Right atrium auricular region (tissue), 2 donors: Measurements from ENCODE around the gene CREM. TPM values are rescaled to one million over a fixed set of nuclear protein-coding genes. Genes with fewer than 3 reads are reported as not detected.
A peak's percentile ranks its signal among the peaks of the same experiment; 100 is the strongest.

Experiments used
- DNase-seq: peaks from one replicate; pipeline ENCODE4 v3.0.0-alpha.2; 2019; ENCODE audit warnings: low spot score
- H3K27ac ChIP-seq, 2 donors: fragments of 200-600 bp; sonication (generic); 1 replicate in 1 of 2; 2 replicates in 1 of 2; pipeline ENCODE4 v1.5.1; 2016 to 2019
- H3K27me3 ChIP-seq, 2 donors: fragments of 200-600 bp; sonication (generic); one replicate each; pipeline versions ENCODE4 v1.5.1 to v1.6.0; 2017 to 2019
- H3K36me3 ChIP-seq: fragments of 200-600 bp; sonication (generic); one replicate; pipeline ENCODE4 v1.5.1; 2016
- H3K4me1 ChIP-seq, 2 donors: fragments of 200-600 bp; sonication (generic); one replicate each; pipeline versions ENCODE4 v1.5.1 to v1.6.0; 2017 to 2019
- H3K4me3 ChIP-seq, 2 donors: fragments of 200-600 bp; sonication (generic); 1 replicate in 1 of 2; 2 replicates in 1 of 2; pipeline ENCODE4 v1.5.1; 2017 to 2019; ENCODE audit warnings: mild to moderate bottlenecking in 1 of 2, moderate library complexity in 1 of 2
- H3K9me3 ChIP-seq, 2 donors: fragments of 200-600 bp; sonication (generic); one replicate each; pipeline ENCODE4 v1.5.1; 2019
- total RNA-seq, 2 donors: library from RNA; depleted of rRNA; stranded (reverse); fragments of >200 nt; gene quantifications; one replicate each; pipeline ENCODE4 v1.1.0, GENCODE V29; 2016
- TF ChIP-seq, protein P1 (sequence below), 2 donors: fragments of 200-600 bp; sonication (generic); IDR thresholded peaks; one replicate each; pipeline ENCODE4 v1.5.1; 2019; ENCODE audit warnings: antibody characterized with exemption in 2 of 2

Gene CREM
- total RNA-seq, 2 donors from 2014 or later: 33.4 to 39.9 TPM

DNA sequence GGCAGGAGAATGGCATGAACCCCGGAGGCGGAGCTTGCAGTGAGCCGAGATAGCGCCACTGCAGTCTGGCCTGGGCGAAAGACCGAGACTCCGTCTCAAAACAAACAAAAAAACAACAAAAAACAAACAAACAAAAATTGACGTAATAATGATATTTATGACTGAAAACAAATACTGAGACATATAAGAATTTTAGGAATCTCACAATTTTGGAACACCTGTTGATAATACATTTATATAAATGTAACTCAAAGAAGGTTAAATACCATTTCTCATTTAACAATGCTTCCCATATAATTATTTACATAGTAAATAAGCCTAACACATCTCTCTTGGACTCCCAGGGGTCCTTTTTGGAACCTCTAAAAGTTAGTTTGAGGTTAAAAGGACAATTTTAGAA lies 107.4 kb downstream of the CREM start:
- H3K4me1 ChIP-seq: no peaks in the 10 kb centered on the region
- TF ChIP-seq, protein P1, sequence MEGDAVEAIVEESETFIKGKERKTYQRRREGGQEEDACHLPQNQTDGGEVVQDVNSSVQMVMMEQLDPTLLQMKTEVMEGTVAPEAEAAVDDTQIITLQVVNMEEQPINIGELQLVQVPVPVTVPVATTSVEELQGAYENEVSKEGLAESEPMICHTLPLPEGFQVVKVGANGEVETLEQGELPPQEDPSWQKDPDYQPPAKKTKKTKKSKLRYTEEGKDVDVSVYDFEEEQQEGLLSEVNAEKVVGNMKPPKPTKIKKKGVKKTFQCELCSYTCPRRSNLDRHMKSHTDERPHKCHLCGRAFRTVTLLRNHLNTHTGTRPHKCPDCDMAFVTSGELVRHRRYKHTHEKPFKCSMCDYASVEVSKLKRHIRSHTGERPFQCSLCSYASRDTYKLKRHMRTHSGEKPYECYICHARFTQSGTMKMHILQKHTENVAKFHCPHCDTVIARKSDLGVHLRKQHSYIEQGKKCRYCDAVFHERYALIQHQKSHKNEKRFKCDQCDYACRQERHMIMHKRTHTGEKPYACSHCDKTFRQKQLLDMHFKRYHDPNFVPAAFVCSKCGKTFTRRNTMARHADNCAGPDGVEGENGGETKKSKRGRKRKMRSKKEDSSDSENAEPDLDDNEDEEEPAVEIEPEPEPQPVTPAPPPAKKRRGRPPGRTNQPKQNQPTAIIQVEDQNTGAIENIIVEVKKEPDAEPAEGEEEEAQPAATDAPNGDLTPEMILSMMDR (IDR thresholded peaks at IDR 0.05): no peak

DNA sequence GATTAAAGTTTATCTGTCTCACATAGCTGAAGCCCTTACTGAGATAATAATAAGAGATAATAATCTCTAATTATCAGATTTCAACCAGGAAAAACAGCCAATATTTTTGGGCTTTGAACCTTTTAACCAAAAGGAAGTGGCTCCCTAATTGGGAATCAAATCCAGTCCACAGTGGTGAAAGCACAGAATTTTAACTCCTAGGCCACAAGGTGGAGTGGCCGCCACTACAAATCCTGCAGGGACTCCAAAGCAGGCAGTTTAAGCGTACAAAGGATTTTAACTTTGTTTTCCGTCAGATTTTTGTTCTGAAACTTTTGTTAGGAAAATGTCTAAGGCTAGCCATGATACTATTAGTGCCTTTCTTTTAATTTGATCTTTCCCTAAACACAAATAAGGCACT lies 110.1 kb downstream of the CREM start:
- H3K36me3 ChIP-seq: no peaks in the 10 kb centered on the region
- H3K27me3 ChIP-seq: no peaks in the 10 kb centered on the region
- no peaks in the 10 kb centered on the region for H3K9me3 ChIP-seq
- no peak overlapping the region for H3K4me3 ChIP-seq
- TF ChIP-seq, protein P1 (IDR thresholded peaks at IDR 0.05): peak in 1 of 2 donors; percentile 54
- DNase-seq: no peak
- no peaks in the 10 kb centered on the region for H3K4me1 ChIP-seq
- no peak overlapping the region for H3K27ac ChIP-seq

More for the DNA sequence above, 107.4 kb downstream of the CREM start:
- no peak overlapping the region for H3K4me3 ChIP-seq
- no peak for DNase-seq
- H3K27ac ChIP-seq: no peak overlapping the region
- no peaks in the 10 kb centered on the region for H3K9me3 ChIP-seq
- H3K27me3 ChIP-seq: no peaks in the 10 kb centered on the region
- no peaks in the 10 kb centered on the region for H3K36me3 ChIP-seq

DNA sequence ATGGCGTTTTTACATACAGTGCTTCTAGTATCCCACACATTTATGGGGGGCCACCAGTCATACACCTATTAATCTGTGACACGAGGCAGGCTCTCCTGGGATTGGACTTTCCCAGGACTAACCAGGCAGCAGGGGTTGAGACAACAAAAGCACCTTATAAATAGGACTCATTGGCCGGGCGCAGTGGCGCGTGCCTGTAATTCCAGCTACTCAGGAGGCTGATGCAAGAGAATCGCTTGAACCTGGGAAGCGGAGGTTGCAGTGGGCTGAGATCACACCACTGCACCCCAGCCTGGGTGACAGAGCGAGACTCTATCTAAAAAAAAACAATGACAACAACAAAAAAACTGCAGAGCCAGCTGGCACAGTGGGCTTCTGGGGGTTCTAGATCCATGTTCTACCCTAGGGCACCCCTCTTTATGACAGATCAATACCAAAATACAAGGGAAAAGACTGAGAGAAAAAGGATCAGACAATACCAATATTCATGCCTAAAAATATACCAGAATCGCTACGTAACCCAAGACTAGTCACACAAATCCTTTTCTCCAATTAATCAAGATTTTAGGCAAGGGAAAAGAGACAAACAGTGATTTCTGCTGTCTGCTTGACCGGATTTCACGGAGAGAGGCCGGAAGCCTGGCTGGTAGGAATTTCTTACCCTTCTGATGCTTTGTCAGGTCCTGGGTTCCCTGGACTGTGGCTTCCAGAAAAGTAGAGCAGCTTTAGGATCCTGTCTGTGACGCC lies 111.3 kb downstream of the CREM start:
- H3K36me3 ChIP-seq: no peaks in the 10 kb centered on the region
- H3K9me3 ChIP-seq: no peaks in the 10 kb centered on the region
- DNase-seq: no peak
- no peak overlapping the region for H3K27ac ChIP-seq
- H3K4me1 ChIP-seq: no peaks in the 10 kb centered on the region
- TF ChIP-seq, protein P1 (IDR thresholded peaks at IDR 0.05): no peak
- H3K27me3 ChIP-seq: no peaks in the 10 kb centered on the region
- no peak overlapping the region for H3K4me3 ChIP-seq

- Histone ChIP-seq H3K4me1 (no peaks in the 10 kb centered on the region), H3K36me3 (no peaks in the 10 kb centered on the region), H3K4me3 (no peak overlapping the region), H3K27me3 (no peaks in the 10 kb centered on the region), H3K27ac (no peak overlapping the region), H3K9me3 (no peaks in the 10 kb centered on the region)
- TF ChIP-seq, protein P1 (IDR thresholded peaks at IDR 0.05): no peak
- DNase-seq: no peak
These were observed 117.9 kb downstream of the CREM start for GRCh38 chr10:35244549-35244948.

DNA sequence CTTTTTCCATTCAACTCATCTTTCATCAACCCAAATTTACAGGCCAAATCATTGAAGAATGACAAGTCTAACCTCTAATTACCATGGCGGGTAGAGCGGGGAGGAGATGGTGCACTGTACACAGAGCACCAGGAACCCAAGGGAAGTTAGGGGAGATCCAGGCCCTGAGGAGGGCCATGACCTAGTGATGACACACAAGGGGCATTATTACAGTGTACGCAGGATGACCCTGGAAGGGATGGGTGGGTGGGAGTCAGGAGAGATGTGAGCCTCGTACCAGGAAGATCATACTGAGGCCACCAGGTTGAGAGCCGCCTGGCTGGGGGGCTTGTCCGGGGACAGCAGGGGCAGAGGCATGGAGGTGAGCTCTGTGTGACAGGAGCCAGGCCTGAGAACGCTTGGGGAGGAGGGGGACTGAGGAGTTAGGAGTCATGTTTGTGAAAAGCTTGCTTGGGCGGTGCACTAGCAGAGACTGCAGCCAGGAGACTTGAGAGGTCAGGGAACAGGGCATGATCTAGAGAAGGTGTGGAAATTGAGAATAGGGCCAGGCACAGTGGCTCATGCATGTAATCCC lies 120.2 kb downstream of the CREM start:
- Histone ChIP-seq H3K36me3 (no peaks in the 10 kb centered on the region), H3K4me1 (no peaks in the 10 kb centered on the region), H3K27ac (no peak overlapping the region), H3K9me3 (no peaks in the 10 kb centered on the region), H3K27me3 (no peaks in the 10 kb centered on the region), H3K4me3 (no peak overlapping the region)
- DNase-seq: no peak
- TF ChIP-seq, protein P1 (IDR thresholded peaks at IDR 0.05): no peak
